Dendritic cell treated with granulocyte-macrophage colony-stimulating factor and Interleukin-4, amounts not matched to agents 40 ng/mL and 50 ng/mL, for 4 days (primary cell): ENCODE measurements around the gene SIGLEC9.

Experiments
- H3K27ac Mint-ChIP-seq: one replicate; pipeline ENCODE4 v1.8.0; 2022; ENCODE audit warnings: mild to moderate bottlenecking, mixed read lengths
- H3K27me3 Mint-ChIP-seq: one replicate; pipeline ENCODE4 v1.8.0; 2022; ENCODE audit warnings: mild to moderate bottlenecking, mixed read lengths
- H3K36me3 Mint-ChIP-seq: one replicate; pipeline ENCODE4 v1.8.0; 2022; ENCODE audit warnings: low read depth, mixed read lengths
- H3K4me1 Mint-ChIP-seq: one replicate; pipeline ENCODE4 v1.8.0; 2022; ENCODE audit warnings: low read depth, mixed read lengths
- H3K4me3 Mint-ChIP-seq: one replicate; pipeline ENCODE4 v1.8.0; 2022; ENCODE audit warnings: mild to moderate bottlenecking, moderate library complexity, mixed read lengths
- H3K9me3 Mint-ChIP-seq: one replicate; pipeline ENCODE4 v1.8.0; 2022; ENCODE audit warnings: mixed read lengths
- intact Hi-C: fragments of 100-400 bp; cut with micrococcal nuclease; formaldehyde crosslinking; loops from one replicate; pipeline ENCODE4 v1.15.0; 2022

Gene SIGLEC9

DNA sequence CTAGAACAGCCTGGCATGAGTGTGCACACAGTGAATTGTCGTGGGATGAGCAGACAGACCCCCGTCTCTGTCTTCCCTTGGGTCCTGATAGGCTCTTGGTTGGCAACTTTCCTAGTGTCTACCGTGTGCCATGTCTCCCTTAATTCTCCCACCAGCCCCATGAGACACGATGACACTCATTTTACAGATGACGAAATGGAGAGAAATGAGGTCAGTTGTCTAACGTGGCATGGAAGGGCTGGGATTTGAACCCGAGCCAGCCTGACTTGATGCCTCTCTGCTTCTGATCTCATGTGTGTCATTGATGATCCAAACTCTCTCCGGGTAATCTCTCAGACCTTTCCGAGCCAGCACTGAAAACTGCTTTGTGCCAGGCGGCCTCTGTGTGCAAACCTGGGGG is 33.6 kb upstream of the SIGLEC9 start:
- Mint-ChIP-seq H3K4me3 (no peak overlapping the region), H3K9me3 (no peaks in the 10 kb centered on the region), H3K27me3 (peaks cover 12% of the 10 kb centered on the region), H3K4me1 (peaks cover 10% of the 10 kb centered on the region), H3K36me3 (no peaks in the 10 kb centered on the region), H3K27ac (no peak overlapping the region)
- intact Hi-C loops, result no loop called here

DNA sequence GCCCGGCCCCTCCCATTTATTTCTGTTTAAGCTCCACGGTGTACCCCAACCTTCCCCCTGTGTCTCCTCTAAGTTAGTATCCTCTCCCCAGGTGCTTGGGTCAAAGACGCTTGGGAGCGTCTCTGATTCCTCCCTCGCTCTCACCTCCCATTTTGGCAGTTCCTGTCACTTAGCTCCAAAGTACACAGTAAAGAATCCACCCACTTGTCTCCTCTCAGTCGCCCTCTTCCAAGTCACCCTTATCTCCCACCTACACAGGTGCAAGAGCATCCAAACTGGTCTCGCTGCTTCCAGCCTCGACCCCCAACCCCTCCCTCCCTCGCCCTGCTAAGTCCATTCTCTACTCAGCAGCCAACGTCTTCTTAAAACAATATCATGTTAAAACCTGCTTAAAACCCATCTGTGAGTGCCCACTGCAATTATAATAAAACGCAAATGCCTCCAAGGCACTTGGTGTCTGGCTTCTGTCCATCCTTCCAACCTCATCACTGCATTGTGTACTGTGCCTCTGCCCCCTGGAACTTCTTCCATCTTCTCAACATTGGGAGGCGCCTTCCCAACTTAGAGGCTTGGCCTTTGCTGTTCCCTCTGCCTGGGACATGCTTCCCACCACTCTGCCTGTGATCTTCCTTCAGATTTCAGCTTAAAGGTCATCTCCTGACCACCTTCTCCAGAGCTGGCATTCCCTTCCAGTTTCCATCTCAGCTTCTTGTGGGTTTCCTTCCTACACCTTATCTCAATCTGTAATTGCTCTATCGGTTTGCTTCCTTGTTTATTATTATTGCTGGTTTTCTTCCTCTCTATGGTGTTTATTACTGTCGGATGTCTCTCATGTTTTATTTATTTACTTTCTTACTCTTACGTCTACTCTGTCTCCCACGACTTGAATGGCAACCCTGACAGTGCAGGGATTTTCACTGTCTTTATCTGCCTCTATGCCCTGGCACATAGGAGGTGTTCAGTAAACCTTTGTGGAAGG is 32.5 kb upstream of the SIGLEC9 start:
- Mint-ChIP-seq H3K36me3 (peaks cover 7% of the 10 kb centered on the region), H3K27ac (no peak overlapping the region), H3K9me3 (no peaks in the 10 kb centered on the region), H3K27me3 (peaks cover 8% of the 10 kb centered on the region), H3K4me3 (no peak overlapping the region), H3K4me1 (peaks cover 18% of the 10 kb centered on the region)
- intact Hi-C loops, result no loop called here

DNA sequence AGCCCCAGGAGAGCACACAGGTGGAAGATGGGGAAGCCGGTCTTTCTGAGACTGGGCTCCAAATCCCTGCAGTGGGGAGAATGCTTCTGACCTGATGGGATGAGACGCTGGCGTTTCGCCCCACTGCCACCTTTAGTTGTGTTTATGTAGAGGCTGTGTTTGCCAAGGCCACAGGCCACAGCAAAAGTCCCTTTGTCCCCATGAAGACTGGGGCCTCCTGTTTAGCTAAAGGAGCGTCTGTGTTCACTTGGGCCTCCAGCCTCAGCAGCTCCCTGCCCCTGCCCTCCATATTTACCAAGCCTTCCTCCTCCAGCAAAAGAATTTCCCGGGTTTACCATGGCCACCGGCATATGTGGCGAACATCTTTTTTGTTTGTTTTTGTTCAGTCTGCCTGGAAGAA is 31.6 kb upstream of the SIGLEC9 start:
- H3K4me3 Mint-ChIP-seq, result no peak overlapping the region
- peaks cover 15% of the 10 kb centered on the region for H3K36me3 Mint-ChIP-seq
- intact Hi-C loops, result no loop called here
- no peaks in the 10 kb centered on the region for H3K9me3 Mint-ChIP-seq
- peaks cover 20% of the 10 kb centered on the region for H3K4me1 Mint-ChIP-seq
- no peak overlapping the region for H3K27ac Mint-ChIP-seq
- peaks cover 8% of the 10 kb centered on the region for H3K27me3 Mint-ChIP-seq

DNA sequence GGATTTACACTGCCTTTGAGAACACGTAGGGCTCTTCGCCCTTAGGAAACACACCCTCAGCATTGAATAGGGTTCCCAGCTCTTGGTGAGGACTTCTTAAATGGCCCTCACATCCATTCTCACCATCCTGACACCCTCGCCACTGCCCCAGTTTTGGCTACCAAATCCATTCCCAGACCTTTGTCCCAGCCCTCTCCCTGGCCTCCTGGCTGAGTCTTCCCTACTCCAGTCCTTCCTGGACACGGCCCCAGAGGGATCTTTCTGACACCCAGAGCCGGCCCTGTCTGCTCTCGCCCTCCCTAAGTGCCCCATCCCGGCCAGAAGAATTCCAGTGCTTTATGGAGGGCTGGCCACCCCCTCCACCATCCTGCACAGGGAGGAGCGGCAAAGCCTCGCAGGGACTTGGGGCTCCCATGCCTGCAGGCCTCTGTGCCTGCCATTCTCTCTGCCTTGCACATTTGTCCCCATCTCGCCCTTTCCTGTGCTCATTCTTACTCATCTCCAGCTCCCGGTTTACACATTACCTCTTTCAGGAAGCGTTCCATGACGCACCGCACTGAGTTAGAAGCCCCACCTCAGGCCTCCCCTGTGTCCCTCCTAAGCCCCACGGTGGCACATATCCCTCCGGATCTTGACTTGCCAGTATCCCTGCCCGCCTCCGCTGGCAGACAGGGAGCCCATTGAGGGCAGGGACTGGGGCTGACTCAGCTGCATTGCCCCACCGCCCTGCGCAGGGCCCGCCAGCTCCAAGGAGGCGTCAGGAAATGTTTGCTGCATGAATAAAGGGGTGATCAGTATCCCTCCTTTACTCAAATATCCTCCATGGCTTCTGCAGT is 31.0 kb upstream of the SIGLEC9 start:
- Mint-ChIP-seq H3K9me3 (no peaks in the 10 kb centered on the region), H3K27me3 (peaks cover 8% of the 10 kb centered on the region), H3K36me3 (peaks cover 22% of the 10 kb centered on the region), H3K27ac (peak overlapping the region; percentile 16), H3K4me1 (peaks cover 20% of the 10 kb centered on the region), H3K4me3 (no peak overlapping the region)
- intact Hi-C loops, result loop anchor here (2.0 kb wide), 2 partner anchors 73 to 163 kb away; no protein-coding TSS in a partner anchor

DNA sequence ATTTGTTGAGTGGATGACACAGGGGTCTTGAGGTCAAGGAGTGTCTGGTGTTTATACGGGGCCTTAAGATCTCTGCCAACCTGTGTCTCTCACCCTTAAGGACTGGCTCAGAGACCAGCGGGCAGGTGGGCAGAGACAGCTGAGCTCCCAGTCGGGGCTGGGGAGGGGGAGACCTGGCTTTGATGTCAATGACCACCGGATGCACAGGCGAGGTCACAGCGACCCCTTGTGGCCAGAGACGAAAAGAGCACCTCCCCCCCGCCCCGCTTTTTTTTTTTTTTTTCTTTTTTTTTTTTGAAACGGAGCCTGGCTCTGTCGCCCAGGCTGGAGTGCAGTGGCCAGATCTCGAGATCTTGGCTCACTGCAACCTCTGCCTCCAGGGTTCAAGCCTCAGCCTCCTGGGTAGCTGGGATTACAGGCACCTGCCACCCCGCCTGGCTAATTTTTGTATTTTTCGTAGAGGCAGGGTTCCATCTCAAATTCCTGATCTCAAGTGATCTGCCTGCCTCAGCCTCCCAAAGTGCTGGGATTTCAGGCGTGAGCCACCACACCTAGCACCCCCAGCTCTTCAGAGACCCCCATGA is 29.9 kb upstream of the SIGLEC9 start:
- no peaks in the 10 kb centered on the region for H3K9me3 Mint-ChIP-seq
- H3K36me3 Mint-ChIP-seq, result peaks cover 32% of the 10 kb centered on the region
- H3K27ac Mint-ChIP-seq, result no peak overlapping the region
- H3K4me3 Mint-ChIP-seq, result no peak overlapping the region
- peaks cover 6% of the 10 kb centered on the region for H3K27me3 Mint-ChIP-seq
- intact Hi-C loops, result loop anchor here (2.0 kb wide), 2 partner anchors 74 to 164 kb away; no protein-coding TSS in a partner anchor
- H3K4me1 Mint-ChIP-seq, result peaks cover 29% of the 10 kb centered on the region

GRCh38 chr19:51096473-51097165 is 28.1 kb upstream of the SIGLEC9 start:
- H3K27ac Mint-ChIP-seq, result peak overlapping the region; percentile 2
- no peak overlapping the region for H3K4me3 Mint-ChIP-seq
- H3K36me3 Mint-ChIP-seq, result peaks cover 47% of the 10 kb centered on the region
- peaks cover 3% of the 10 kb centered on the region for H3K27me3 Mint-ChIP-seq
- H3K4me1 Mint-ChIP-seq, result peaks cover 33% of the 10 kb centered on the region
- intact Hi-C loops, result no loop called here
- no peaks in the 10 kb centered on the region for H3K9me3 Mint-ChIP-seq

- Mint-ChIP-seq H3K9me3 (no peaks in the 10 kb centered on the region), H3K27ac (peak overlapping the region; percentile 2), H3K27me3 (peaks cover 2% of the 10 kb centered on the region), H3K36me3 (peaks cover 52% of the 10 kb centered on the region), H3K4me3 (no peak overlapping the region), H3K4me1 (peaks cover 35% of the 10 kb centered on the region)
- intact Hi-C loops, result no loop called here
Measured at GRCh38 chr19:51097166-51097738, 27.5 kb upstream of the SIGLEC9 start.

- Mint-ChIP-seq H3K27ac (no peak overlapping the region), H3K36me3 (peaks cover 57% of the 10 kb centered on the region), H3K4me1 (peaks cover 35% of the 10 kb centered on the region), H3K9me3 (no peaks in the 10 kb centered on the region), H3K4me3 (peak overlapping the region; percentile 33), H3K27me3 (peaks cover 2% of the 10 kb centered on the region)
- intact Hi-C loops, result no loop called here
Measured at GRCh38 chr19:51097796-51098195, 26.9 kb upstream of the SIGLEC9 start.

DNA sequence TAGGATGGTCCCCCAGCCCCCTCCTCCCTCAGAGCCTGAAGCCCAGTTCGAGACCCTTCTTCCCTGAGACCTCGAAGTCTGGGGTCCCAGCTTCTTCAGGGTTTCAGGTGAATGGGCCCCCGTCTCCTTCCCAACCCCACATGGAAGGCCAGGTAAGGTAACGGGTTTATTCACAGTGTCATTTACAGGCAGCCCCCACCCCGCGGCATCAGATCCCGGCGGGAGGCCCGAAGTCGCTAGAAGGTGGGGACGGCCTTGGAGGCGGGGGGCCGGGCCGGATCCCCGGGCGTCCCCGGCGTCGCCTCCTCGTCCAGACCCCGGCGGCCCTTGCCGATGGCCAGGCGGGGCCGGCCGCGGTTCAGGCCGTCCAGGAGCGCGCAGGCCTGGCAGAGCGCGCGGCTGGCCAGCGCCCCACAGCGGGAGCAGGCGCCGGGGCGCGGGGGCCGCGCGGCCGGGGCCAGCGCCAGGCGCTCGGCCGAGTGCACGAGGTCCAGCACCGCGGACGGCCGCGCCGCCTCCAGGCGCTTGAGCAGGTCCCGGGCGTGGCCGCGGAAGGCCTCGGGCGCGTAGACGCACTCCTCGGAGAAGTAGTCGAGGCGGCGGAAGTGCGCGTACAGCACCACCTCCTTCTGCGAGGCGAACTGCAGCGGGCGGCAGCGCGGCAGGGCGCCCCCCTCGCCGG is 26.2 kb upstream of the SIGLEC9 start:
- peaks cover 38% of the 10 kb centered on the region for H3K4me1 Mint-ChIP-seq
- peaks cover 2% of the 10 kb centered on the region for H3K27me3 Mint-ChIP-seq
- H3K4me3 Mint-ChIP-seq, result peak overlapping the region; percentile 14
- peaks cover 64% of the 10 kb centered on the region for H3K36me3 Mint-ChIP-seq
- no peak overlapping the region for H3K27ac Mint-ChIP-seq
- intact Hi-C loops, result no loop called here
- no peaks in the 10 kb centered on the region for H3K9me3 Mint-ChIP-seq

- H3K4me1 Mint-ChIP-seq, result peaks cover 43% of the 10 kb centered on the region
- no peaks in the 10 kb centered on the region for H3K27me3 Mint-ChIP-seq
- intact Hi-C loops, result no loop called here
- H3K27ac Mint-ChIP-seq, result no peak overlapping the region
- H3K4me3 Mint-ChIP-seq, result peak overlapping the region; percentile 14
- H3K9me3 Mint-ChIP-seq, result no peaks in the 10 kb centered on the region
- H3K36me3 Mint-ChIP-seq, result peaks cover 69% of the 10 kb centered on the region
Measured at GRCh38 chr19:51099047-51099382, 25.7 kb upstream of the SIGLEC9 start.

- H3K4me1 Mint-ChIP-seq, result peaks cover 50% of the 10 kb centered on the region
- H3K9me3 Mint-ChIP-seq, result no peaks in the 10 kb centered on the region
- H3K36me3 Mint-ChIP-seq, result peaks cover 85% of the 10 kb centered on the region
- no peaks in the 10 kb centered on the region for H3K27me3 Mint-ChIP-seq
- no peak overlapping the region for H3K27ac Mint-ChIP-seq
- no peak overlapping the region for H3K4me3 Mint-ChIP-seq
- intact Hi-C loops, result no loop called here
Measured at GRCh38 chr19:51100601-51101000, 24.1 kb upstream of the SIGLEC9 start.

DNA sequence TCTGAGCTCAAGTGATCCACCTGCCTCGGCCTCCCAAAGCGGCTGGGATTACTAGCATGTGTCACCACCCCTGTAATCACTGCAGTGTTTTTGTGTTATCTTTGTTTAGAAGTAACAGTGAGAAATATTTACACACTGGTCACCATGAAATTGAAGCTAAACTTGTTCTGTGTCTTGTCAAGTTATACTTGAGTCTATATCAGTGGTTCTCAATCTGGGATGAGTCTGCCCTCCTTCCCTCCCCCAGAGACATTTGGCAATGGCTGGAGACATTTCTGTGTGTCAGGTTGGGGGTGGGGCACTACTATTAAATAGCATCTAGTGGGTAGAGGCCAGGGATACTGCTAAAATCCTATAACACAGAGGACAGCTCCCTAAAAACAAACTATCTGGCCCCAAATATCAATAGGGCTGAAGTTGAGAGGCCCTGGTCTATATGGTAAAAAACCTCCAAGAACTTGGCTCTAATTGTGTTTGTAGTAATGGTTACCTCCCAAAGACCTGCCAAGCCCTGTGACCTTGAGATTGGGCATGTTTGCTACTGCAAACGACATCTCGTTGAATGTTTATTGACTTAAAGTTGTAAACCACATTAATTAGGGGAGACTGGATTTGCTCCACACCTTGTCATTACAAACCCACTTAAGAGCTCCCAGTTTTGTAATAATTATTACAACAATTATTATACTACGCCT is 23.4 kb upstream of the SIGLEC9 start:
- no peaks in the 10 kb centered on the region for H3K27me3 Mint-ChIP-seq
- intact Hi-C loops, result no loop called here
- peaks cover 92% of the 10 kb centered on the region for H3K36me3 Mint-ChIP-seq
- peaks cover 57% of the 10 kb centered on the region for H3K4me1 Mint-ChIP-seq
- H3K27ac Mint-ChIP-seq, result no peak overlapping the region
- no peak overlapping the region for H3K4me3 Mint-ChIP-seq
- H3K9me3 Mint-ChIP-seq, result no peaks in the 10 kb centered on the region
